GM21529 (cell line): ENCODE data around the gene SLBP.

Source experiments
- ATAC-seq: cut with Tn5 transposase; IDR thresholded peaks from one replicate; pipeline ENCODE4 v1.9.1; 2021; ENCODE audit not compliant: unreplicated experiment

SLBP gene

GRCh38 chr4:1712216-1713002, at the start of gene SLBP:
TSS of gene SLBP (minus strand) at chr4:1712319. CDS start at chr4:1712188, 131 bp downstream.
- peak; percentile 69 for ATAC-seq

DNA sequence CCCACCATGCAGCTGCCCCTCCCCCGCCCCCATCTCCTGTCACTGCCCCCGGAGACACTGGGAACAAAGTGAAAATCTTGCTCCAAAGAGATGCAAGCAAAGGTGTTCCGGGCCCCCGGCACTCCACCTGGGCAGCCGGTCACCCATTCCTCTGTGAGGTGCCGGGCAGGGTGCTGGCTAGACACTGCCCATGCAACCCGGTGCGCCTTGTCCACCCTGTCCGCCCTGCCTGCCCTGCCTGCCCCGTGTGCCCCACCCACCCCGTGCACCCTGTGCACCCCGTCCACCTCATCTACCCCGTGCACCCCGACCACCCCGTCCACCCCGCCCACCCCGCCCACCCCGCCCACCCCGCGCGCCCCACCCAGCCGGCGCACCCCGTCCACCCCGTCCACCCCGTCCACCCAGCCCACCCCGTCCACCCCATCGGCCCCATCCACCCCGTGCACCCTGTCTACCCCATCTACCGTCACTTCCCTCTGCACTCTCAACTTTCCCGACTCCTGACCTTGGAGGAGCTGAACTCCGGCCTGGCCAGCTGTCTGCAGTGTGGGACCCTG, 49.1 kb upstream of the SLBP start:
- ATAC-seq = no peak

DNA sequence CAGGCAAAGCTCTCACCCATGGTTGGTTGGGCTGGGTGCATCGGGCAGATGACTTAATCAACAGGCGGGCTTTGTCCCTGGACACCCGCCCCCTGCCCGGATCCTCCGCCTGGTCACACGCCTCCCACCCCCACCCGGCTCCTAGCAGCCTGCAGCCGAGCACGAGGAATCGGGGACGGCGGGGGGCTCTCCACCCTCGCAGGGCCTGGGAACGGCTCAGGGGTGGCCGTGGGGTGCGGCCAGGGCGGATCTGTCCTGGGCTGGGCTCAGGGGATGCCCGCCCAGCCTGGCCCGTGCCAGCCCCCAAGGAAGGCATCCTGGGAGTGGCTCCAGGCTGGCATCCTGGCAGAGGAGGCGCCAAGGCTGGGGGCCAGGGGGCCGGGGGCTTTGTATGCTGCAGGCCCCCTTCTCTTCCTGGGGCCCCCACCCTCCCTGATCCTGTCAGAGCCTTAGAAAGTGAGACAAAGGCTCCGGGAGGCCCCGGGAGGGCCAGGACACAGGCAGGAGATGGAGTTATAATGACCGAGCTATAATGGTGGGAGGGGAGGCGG, 48.5 kb upstream of the SLBP start:
- ATAC-seq = no peak

GRCh38 chr4:1759818-1760223, 47.7 kb upstream of the SLBP start:
- ATAC-seq = no peak

- ATAC-seq = no peak
Measured at GRCh38 chr4:1759170-1759817, 47.2 kb upstream of the SLBP start.

- ATAC-seq = no peak
Measured at GRCh38 chr4:1758306-1759121, 46.4 kb upstream of the SLBP start.

DNA sequence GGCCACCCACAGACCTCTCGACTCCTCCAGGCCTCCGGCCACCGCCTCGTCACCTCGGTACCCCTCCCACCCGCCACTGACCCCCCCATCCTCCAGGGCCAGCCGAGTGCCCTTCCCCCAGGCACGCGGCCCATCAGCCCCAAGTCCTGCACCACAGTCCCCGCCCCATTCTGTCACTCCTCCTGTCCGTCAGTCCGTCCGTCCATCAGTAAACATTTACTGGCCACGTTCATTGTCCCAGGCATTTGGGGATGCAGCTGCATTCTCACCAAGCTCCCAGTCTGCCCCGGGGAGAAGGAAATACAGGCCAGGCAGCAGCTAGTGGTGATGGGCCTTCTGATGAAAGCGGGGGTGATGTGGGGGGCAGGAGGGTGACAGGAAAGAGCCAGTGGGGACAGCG, 45.7 kb upstream of the SLBP start:
- ATAC-seq = no peak

- no peak for ATAC-seq
Measured at GRCh38 chr4:1756893-1757779, 45.0 kb upstream of the SLBP start.

GRCh38 chr4:1756079-1756478, 44.0 kb upstream of the SLBP start:
- no peak for ATAC-seq

DNA sequence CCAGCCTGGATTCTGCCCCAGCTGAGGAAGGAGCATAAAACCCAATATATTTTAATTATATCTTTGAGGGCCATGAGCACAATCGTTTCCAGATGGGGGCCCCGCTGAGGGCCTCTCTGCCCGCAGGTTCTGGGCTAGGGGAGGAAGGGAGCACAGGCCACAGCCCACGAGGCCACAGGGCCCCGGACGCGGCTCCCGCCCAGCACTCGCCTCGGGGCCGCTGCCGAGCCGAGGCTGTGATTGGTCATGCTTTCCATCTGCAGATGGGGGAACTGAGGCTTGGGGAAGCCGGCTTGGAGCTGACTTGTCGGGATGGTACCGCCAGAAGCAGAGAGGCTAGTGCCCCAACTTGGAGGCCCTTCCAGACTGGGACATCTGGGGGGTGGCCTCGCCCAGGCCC, 43.2 kb upstream of the SLBP start:
- no peak for ATAC-seq

- no peak for ATAC-seq
Measured at GRCh38 chr4:1754336-1754735, 42.2 kb upstream of the SLBP start.

- ATAC-seq = no peak
Measured at GRCh38 chr4:1753697-1754311, 41.7 kb upstream of the SLBP start.

- no peak for ATAC-seq
Measured at GRCh38 chr4:1753294-1753696, 41.2 kb upstream of the SLBP start.

DNA sequence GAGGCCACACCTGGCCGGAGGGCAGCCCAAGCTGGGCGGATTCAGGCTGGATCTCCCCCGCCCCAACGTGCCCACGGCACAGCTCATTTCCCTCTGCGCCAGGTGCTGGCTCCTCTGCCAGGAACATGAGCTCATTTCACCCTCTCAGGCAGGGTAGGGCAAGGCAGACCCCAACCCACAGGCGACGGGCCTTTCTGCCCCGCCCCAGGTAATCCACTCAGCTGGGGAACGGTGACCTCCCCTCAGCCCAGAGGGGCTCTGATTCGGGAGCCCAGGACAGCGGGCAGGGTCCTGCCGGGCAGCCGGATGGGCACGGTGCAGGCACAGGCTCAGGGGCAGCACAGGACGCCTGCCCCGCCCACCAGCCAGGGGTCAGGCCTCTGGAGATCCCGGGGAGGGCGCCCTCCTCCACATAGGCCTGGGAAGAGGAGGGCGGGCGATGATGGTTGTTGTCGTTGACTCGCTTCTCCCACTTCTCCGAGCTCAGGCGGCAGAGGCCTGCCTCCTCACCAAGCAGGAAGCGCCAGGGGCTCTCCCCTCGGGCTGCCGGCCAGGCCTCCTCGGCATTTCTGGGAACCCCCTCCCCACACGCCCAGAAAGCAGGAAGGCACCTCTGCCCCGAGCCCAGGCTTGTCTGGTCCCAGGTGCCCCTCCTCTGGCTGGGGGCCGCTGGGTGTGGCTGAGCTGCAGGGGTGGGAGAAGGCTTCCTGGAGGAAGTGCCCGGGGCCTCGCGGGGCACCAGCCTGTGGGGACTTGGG, 40.3 kb upstream of the SLBP start:
- no peak for ATAC-seq

GRCh38 chr4:1751919-1752283, 39.8 kb upstream of the SLBP start:
- ATAC-seq = no peak

DNA sequence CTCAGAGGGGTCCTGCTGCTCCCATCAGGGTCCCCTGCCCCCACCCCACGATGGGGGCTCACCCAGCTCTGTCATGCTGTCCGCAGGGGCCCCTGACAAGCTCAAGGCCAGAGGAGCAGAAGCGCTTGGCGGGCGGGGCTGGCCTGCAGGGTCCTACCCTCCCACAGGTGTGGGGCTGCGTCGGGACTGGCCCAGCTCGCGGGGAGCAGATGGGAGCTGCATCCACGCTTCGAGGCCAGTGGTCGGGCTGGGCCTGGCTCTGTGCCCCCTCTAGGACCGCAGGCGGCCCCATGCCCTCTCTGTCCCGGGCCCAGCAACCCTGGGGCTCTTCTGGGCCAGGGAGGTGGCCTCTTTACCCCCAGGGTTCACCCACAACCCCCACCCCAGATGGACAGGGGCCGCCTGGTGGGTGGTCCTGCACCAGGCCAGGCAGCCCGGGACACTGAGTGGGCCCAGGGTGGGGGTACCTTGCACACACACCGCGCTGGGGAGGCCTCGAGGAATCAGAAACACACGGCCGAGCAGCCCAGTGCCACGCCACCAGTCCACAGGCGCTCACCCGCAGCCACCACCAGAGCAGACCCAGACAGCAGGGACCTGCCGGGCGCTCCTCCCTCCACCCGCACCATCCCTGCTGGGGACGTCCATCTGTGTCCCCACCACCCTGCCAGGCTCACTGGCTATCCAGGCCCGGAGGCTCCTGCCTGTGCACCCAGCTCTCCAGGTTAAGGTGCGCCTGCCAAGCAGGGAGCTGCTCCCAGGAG, 39.2 kb upstream of the SLBP start:
- no peak for ATAC-seq

DNA sequence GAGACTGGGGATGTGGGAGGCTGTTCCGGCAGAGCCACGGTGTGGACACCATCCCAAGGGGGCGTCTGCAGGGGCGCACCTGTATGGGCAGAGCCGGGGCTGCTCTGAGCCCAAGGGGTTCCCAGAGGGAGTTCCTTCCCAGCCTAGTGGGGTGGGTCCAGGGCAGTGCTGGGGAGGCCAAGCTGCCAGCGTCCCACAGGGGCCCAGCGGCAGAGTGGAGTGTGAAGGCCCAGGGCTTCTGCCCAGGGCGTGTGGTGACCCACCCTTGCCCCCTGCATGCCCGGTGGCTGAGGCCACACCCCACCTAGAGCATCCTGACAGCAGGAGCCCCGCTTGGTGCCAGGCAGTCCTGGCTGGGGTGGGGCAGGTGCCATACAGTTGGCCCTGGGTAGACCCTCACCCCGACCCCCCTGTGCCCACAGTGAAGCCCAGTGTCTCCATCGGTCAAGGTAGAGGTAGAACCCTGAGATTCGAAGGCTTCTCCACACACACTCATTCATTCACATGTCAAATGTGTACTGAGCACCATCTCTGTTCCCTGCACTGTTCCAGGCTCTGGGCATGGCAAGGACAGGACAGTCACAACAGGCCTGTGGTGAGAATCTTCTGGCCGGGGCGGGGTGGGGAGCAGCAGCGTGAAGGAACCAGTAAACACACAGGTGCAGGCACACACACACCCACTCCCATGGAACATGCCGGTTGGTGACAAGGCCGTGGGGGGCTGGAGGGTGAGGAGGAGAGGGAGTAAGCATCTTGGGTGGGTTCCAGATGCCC, 38.4 kb upstream of the SLBP start:
- no peak for ATAC-seq

GRCh38 chr4:1749826-1750225, 37.7 kb upstream of the SLBP start:
- ATAC-seq = no peak
